SIG-M5 treated with dmso at 0.1 percent for 504 hours (cell line): ENCODE data around the gene TULP4.

ENCODE experiments used
- DNase-seq: peaks from one replicate; lab custom pipeline; 2025; ENCODE audit not compliant: unreplicated experiment; lab: John Stamatoyannopoulos, UW

Gene TULP4

GRCh38 chr6:158356586-158357546 is 44.6 kb downstream of the TULP4 start:
- no peak for DNase-seq

DNA sequence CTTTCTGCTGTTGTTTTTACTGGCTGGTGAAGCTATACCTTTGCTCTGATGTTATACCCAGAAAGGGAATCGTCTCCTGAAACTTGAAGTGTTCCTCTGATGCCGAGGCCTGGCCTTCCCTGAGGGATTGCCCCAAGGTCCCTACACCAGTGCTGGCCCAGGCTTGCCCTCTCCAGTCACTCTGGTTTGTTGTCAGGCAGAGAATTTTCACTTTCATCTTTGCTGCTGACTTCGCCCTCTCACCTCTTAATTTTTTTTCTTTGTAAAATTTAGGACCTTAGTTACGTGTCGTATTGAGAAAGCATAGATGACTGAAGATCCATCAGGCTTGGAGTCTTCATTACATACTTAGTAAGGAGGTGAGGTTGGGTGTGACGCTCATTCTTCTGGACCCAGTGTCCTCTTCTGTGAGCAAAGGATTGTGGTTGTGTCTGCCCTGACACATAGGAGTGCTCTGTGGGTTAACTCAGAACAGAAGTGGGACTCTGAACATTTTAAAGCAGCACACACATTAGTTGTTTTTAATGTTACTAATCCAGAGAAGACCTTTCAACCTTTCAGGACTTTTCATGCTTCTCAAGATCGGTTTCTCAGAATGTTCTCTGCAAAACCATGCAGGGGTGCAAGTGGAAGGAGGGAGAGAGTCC is 45.4 kb downstream of the TULP4 start:
- no peak for DNase-seq

- DNase-seq: no peak
Measured at GRCh38 chr6:158358450-158359077, 46.3 kb downstream of the TULP4 start.

GRCh38 chr6:158361068-158361467 is 48.8 kb downstream of the TULP4 start:
- no peak for DNase-seq

DNA sequence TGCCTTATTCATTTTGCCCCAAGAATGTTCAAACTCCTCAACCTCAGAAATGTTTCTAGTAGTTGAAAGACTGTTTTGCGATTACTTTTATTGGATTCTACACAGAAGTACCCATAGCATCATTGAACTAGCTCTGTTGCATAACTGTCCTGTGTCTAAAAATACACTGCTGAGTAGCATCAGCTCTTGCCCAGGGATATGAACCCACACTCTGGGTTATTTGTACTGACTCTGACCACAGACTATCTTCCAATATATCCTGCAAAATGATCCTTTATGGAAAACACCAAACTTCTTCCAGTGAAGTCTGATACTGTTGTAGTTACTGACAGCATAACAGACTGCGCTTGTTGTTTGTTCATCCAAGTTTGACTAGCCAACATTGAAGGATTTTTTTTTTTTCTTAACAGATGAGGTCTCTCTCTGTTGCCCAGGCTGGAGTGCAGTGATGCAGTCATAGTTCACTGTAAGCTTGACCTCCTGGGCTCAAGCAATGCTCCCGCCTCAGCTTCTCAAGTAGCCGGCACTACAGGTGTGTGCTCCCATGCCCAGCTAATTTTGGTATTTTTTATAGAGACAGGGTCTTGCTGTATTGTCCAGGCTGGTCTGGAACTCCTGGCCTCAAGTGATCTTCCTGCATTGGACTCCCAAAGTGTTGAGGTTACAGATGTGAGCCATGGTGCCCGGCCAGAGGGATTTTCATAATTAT is 49.9 kb downstream of the TULP4 start:
- no peak for DNase-seq

DNA sequence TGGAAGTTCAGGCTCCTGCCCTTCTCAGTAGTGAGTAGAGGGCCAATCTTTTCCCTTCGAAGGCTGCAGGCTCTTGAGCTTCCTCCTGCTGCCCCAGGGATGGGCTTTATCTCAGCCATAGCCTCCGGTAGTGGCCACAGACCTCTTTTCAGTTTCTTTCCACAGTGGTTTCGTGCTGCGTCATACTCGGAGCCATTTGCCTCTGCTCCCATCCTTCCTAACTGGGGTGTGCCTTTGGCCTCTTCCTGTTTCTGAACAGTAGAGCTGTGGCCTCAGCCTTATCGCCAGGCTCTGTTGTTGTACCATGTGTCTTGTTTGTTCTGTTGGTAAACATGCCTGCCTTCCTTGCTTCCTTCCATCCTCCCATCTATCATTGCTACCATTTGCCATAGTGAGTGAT is 54.1 kb downstream of the TULP4 start:
- DNase-seq: no peak

DNA sequence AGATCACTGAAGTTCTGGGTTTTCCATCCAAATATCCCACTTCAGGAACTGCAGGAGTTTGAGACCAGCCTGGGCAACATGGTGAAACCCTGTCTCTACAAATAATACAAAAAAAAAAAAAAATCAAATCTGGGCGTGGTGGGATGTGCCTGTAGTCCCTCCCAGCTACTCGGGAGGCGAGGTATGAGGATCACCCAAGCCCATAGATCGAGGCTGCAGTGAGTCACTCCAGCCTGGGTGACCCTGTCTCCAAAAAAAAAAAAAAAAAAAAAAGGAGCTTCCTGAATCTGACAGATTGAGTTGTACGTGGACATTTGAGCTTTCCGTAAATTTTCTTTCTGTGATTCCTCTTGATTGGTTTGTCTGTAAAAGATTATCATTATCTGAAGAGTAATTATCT is 55.6 kb downstream of the TULP4 start:
- no peak for DNase-seq

DNA sequence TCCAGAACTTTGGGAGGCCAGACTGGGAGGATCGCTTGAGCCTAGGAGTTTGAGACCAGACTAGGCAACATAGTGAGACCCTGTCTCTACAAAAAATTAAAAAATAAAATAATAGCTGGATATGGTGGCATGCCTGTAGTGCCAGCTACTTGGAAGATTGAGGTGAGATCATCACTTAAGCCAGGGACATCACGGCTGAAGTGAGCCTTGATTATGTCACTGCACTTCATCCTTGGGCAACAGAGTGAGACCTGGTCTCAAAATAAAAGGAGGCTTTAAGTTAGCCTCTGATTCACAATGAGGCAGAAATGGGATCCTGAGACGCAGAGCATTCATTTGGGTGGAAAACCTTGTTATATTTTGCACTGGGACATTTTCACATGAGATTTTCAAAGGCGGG is 57.0 kb downstream of the TULP4 start:
- DNase-seq: no peak

DNA sequence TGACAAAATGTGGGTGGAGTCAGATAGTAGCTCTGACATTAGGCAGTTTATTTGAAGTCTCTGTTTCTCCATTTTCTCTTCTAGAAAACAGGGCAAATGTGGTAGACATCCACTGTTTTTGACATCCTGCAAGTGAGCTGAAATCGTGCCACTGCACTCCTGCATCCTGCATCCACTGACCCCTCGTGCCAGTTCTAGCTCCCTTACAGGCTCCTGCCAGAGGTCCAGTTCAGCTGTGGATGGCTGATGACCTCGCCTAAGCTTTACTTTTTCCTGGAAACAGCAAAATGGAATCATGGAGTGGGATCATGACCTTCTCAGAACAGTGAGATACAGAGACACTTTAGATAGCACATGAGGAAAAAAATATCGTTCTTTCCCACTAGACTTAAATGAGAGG is 58.5 kb downstream of the TULP4 start:
- no peak for DNase-seq

DNA sequence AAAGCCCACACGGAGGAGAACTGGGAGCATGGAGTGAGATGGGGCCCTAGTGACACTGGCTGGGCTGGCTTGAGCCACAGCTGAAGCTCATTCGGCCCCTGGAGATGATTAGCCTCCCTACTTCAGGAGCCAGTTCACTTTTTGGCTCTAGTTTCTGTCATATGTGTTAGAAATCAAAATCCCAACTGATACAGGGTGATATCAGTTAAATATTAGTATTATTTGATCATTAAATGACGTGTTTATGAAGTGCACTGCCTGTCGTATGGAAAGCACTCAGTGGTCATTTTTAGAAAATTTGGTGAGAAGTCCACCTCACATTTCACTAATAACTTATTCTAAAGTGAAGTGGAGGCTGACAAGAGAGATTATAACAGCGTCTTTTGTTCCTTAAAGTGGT is 59.0 kb downstream of the TULP4 start:
- no peak for DNase-seq

GRCh38 chr6:158372574-158372973 is 60.3 kb downstream of the TULP4 start:
- DNase-seq: no peak

GRCh38 chr6:158373214-158373613 is 60.9 kb downstream of the TULP4 start:
- no peak for DNase-seq

- DNase-seq: no peak
Measured at GRCh38 chr6:158374020-158374419, 61.8 kb downstream of the TULP4 start.

DNA sequence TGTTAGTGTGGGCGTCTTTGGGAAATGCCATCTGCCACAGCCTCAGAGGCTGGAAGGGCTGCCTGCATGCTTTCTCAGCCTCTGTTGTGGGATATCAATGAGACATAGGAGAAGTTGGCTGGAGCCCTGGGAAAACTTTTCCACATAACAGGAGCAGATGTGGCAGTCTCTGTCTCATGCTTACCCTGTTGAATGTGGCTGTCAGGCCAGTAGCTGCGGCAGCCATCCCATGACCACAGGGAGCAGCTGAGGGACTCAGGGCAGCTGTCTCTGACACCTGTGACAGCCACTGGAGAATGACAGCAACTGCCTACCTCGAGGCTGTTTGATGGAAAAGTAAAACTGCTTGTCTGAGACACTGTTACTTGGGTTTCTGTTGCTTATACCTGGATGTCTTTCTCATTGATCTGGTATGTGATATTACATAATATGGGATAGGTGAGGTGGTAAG is 64.4 kb downstream of the TULP4 start:
- no peak for DNase-seq

DNA sequence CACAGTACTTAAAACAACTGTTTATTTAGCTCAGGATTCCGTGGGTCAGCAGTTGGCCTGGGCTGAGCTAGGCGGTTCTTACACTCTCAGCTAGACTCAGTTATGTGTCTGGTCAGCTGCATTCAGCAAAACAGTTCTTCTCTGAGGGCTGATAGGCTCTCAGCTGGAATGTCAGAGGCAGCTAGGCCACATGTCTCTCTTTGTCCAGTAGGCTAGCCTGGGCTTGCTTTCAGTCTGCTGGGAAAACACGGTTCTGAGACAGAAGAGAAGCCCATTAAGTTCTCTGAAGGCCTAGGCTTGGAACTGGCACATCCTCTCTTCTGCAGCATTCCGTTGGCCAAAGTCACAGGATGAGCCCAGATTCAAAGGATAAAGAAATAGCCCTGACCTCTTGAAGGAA is 65.6 kb downstream of the TULP4 start:
- DNase-seq: no peak

GRCh38 chr6:158379336-158379735 is 67.1 kb downstream of the TULP4 start:
- no peak for DNase-seq

- no peak for DNase-seq
Measured at GRCh38 chr6:158381214-158381613, 68.9 kb downstream of the TULP4 start.

DNA sequence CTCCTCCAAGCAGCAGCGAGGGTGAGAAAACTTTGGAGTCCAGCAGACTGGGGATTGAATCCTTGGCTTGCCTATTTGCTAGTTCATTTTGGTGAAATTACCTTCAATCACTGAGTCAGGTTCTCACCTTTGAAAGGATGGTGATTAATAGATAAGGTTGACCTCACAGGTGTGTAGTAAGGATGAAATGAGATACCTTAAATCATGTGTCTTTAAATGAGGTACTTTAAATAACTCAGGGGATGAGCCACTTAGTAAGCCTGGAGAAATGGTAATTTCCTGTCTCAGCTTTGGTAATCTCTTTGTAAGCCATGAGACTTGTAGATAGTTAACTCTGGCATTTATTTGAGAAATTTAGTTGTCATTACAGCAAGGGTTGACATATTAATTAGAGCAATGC is 70.2 kb downstream of the TULP4 start:
- DNase-seq: no peak

DNA sequence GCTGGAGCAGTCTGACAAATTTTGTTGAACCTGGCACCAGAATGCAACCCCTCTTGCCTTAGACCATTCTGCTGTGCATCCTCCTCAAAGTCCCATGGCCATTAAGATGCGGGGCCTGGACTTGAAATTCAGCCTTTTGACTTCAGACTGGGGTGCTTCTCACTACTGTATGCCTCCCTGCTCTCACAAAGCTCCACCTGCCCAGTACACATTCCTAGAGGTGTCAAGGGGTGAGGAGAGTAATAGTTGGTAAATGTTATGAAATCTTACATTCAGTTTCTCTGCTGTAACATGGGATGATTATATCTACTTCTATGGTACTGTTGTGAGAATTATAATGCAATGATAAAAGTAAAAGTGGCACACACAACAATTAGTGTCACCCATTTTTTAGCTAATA is 70.8 kb downstream of the TULP4 start:
- no peak for DNase-seq

- no peak for DNase-seq
Measured at GRCh38 chr6:158383542-158383941, 71.3 kb downstream of the TULP4 start.

DNA sequence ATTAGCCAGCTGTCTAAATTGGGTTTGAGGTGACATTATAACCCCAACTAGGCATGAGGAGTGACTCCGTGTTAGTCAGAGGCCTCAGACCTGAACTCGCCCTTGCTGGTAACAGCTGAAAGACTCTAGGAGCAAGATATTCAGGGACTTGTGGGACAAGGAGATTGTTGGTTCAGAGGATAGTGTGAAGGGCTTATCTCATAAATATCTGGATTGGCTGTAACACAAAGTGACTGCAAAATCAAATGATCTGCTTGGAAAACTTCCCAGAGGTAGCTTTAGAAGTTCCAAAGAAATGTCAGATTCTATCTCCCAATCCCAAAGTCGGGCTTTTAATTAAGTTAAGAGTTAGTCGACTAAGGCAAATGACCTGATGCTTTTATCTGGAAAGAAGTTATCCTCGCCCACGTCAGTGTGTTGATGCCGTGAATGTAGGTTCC is 72.4 kb downstream of the TULP4 start:
- no peak for DNase-seq
